ENCODE results near the gene COX7B2.

GRCh38 chr4:46730075-46730474 lies 179.0 kb downstream of the COX7B2 start:
- TF ChIP-seq ZNF274 (IDR thresholded peaks at IDR 0.05; ENCODE audit: low read depth, low read length): no peak
- no peak for TF ChIP-seq SUZ12 (IDR thresholded peaks at IDR 0.05; ENCODE audit: extremely low read depth, insufficient read depth, insufficient read length)
